ES-I3 (cell line): Measurements from ENCODE around the gene ATPAF2.

Experiments
- H3K36me3 ChIP-seq: 2 replicates; pipeline ENCODE4 v1.6.1; 2013; ENCODE audit warnings: mild to moderate bottlenecking, low read length, control low read depth, moderate library complexity; ENCODE audit not compliant: insufficient read depth
- H3K4me1 ChIP-seq: 2 replicates; pipeline ENCODE4 v1.6.1; 2013; ENCODE audit warnings: mild to moderate bottlenecking, control low read depth, low read length; ENCODE audit not compliant: insufficient read depth
- H3K9ac ChIP-seq: 2 replicates; pipeline ENCODE4 v1.6.1; 2013; ENCODE audit warnings: low read depth, mild to moderate bottlenecking, low read length, moderate library complexity
- H3K9me3 ChIP-seq: 2 replicates; pipeline ENCODE4 v1.6.1; 2013; ENCODE audit warnings: mild to moderate bottlenecking, low read length, moderate library complexity; ENCODE audit not compliant: control insufficient read depth, insufficient read depth

Gene ATPAF2

DNA sequence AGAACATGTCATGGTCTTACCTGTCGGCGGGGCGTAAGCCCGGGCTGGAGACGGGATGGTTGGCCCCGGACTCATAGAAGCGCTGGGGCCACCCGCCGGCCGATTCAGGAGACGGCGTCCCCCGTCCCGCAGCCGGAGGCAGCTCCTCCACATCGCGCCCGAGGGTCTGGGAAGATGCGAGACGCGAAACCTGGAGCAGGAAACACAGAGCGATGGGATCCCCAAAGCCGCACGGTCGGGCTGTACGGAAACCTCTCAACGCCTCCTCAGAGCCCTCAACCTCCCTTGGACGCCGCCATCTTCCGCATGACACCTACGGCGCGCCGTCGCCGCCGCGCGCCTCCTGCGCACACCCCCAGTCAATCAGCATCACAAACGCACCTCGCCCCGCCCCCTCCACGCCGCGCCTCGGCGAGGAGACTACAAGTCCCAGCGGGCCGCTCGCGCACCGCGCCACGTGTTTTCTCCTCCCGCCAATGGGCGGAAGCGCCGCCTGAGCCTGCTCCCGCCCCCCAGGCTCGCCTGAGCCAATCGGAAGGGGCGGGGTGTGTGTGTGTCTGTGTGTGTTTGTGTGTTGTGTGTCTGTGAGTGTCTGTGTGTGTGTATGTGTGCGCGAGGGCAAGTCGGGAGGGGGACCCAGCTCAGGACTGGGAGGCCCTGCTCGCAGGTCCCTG is at the start of gene ATPAF2, which contains the start of gene GID4:
Gene ATPAF2, minus strand, starts transcription at position 308 of the 674 bp plus-strand sequence. Its CDS starts 155 bp downstream, at position 153.
Gene GID4, plus strand, starts transcription at position 548 of the 674 bp plus-strand sequence. Its CDS starts 57 bp downstream, at position 605.
- Histone ChIP-seq H3K36me3 (no peaks in the 10 kb centered on the region), H3K9ac (peak within 1 kb of the TSS; percentile 95), H3K9me3 (no peaks in the 10 kb centered on the region), H3K4me1 (peaks cover 6% of the 10 kb centered on the region; the same call in 1 of the 2 replicates)

DNA sequence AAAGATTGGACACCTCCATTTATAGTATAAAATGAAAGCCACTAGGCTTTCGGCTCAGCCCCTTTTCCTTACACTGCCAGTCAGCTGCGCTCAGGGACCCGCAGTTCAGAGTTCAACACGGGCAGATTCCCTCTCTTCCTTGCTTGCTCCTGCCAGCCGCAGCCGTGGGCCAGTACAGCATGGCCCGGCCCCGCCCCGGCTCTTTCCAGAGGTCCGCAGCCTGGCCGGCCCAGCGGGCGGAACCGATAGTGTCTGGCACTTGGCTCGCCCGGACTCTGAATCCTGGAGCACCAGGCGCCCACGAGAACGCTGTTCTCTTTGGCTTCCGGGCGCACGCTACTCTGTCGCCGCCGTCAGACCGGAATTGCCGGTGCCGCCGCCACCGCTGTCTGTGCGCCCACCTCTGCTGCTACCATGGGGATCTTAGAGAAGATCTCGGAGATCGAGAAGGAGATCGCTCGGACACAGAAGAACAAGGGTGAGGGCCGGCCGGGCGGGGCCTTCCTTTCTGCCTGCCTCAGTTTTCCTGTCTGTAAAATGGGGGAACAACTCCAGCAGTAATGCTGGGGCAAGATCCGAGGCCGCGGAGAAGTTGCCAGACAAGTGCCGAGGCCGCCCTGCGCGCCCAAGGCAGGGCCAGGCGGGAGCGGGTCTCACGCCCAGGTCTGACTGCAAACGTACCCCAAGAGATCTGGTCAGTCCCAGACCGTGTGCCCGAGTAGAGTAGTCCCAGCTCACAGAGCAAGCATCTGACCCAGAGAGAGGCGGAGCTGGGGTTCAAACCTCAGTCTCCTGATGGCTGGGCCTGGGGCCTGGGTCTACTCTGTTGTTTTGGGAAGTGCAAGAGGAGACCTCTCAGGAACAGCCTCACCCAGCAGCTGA is 48.9 kb upstream of the ATPAF2 start, which contains the start of gene DRG2:
Gene DRG2, plus strand, starts transcription at position 339 of the 882 bp plus-strand sequence. Its CDS starts 76 bp downstream, at position 415.
- Histone ChIP-seq H3K9ac (peak within 1 kb of the TSS; percentile 98), H3K4me1 (peaks cover 6% of the 10 kb centered on the region; the same call in 1 of the 2 replicates), H3K36me3 (no peaks in the 10 kb centered on the region), H3K9me3 (no peaks in the 10 kb centered on the region)

- Histone ChIP-seq H3K9me3 (no peaks in the 10 kb centered on the region), H3K36me3 (no peaks in the 10 kb centered on the region), H3K4me1 (peaks cover 6% of the 10 kb centered on the region; the same call in 1 of the 2 replicates), H3K9ac (no peak overlapping the region)
These were observed 45.3 kb upstream of the ATPAF2 start for GRCh38 chr17:18084256-18084655.

- Histone ChIP-seq H3K9me3 (no peaks in the 10 kb centered on the region), H3K36me3 (no peaks in the 10 kb centered on the region), H3K4me1 (no peaks in the 10 kb centered on the region; the same call in 1 of the 2 replicates), H3K9ac (no peak overlapping the region)
These were observed 40.6 kb upstream of the ATPAF2 start for GRCh38 chr17:18079543-18079942.

DNA sequence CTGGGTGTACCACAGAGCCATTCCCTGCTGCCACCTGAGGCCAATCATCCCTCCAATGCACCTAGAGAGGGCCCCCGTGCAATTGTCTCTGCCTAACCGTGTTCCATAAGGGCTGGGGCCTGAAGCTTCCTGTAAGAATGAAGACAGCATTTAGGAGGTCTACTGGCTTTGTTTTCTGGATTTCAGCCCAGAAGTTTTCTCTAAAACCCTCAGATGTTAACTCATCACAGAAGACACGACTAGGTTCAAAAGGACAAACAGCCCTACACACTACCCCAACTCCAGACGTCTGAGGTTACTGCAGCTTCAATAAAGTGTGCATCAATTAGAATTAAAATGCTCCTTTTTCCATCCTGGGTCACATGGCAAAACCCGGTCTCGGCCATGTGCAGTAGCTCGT is 38.0 kb upstream of the ATPAF2 start:
- Histone ChIP-seq H3K4me1 (no peaks in the 10 kb centered on the region; the same call in 1 of the 2 replicates), H3K9me3 (no peaks in the 10 kb centered on the region), H3K9ac (no peak overlapping the region), H3K36me3 (no peaks in the 10 kb centered on the region)

DNA sequence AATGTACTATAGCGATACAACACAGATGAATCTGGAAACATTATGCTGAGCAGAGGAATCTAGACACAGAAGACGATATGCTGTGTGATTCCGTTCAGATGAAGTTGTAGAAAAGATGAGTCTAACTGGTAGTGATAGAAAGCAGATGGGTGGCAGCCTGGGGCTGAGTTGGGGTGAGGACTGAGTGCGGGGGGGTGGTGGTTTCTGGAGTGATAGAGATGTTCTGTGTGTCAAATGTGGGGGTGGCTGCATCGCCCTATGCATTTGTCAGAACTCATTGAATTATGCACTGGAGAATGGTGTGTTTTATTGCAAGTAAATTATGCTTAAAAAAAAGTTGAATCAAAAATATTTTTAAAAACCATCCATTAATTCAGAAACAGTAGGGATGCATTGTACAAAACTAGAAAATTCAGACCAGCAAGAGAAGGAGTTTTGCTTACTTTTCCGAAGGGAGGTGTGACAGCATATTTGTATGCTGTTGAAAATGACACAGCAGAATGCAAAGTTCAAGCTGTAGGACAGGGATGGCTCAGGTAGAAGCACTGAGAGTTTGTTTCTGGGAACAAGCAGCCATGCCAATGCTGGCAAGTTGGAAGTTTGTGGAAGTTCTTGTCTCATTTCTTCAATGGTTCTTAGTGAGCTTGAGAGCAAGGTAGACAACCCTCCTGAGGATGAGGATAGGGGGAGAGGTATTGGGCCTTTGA is 35.8 kb upstream of the ATPAF2 start:
- Histone ChIP-seq H3K36me3 (no peaks in the 10 kb centered on the region), H3K9me3 (no peaks in the 10 kb centered on the region), H3K9ac (no peak overlapping the region), H3K4me1 (peaks cover 5% of the 10 kb centered on the region; the same call in 1 of the 2 replicates)

- Histone ChIP-seq H3K9me3 (no peaks in the 10 kb centered on the region), H3K4me1 (peaks cover 5% of the 10 kb centered on the region), H3K9ac (no peak overlapping the region), H3K36me3 (no peaks in the 10 kb centered on the region)
These were observed 32.8 kb upstream of the ATPAF2 start for GRCh38 chr17:18071751-18072150.

- Histone ChIP-seq H3K9me3 (no peaks in the 10 kb centered on the region), H3K4me1 (peaks cover 5% of the 10 kb centered on the region), H3K36me3 (no peaks in the 10 kb centered on the region), H3K9ac (no peak overlapping the region)
These were observed 31.9 kb upstream of the ATPAF2 start for GRCh38 chr17:18070861-18071340.

GRCh38 chr17:18069101-18069500 is 30.1 kb upstream of the ATPAF2 start:
- peaks cover 5% of the 10 kb centered on the region for H3K4me1 ChIP-seq
- H3K9me3 ChIP-seq = no peaks in the 10 kb centered on the region

GRCh38 chr17:18066866-18067265 is 27.9 kb upstream of the ATPAF2 start:
- Histone ChIP-seq H3K9me3 (no peaks in the 10 kb centered on the region), H3K9ac (no peak overlapping the region), H3K4me1 (peaks cover 5% of the 10 kb centered on the region), H3K36me3 (no peaks in the 10 kb centered on the region)

More at GRCh38 chr17:18069101-18069500, 30.1 kb upstream of the ATPAF2 start:
- no peak overlapping the region for H3K9ac ChIP-seq
- no peaks in the 10 kb centered on the region for H3K36me3 ChIP-seq

DNA sequence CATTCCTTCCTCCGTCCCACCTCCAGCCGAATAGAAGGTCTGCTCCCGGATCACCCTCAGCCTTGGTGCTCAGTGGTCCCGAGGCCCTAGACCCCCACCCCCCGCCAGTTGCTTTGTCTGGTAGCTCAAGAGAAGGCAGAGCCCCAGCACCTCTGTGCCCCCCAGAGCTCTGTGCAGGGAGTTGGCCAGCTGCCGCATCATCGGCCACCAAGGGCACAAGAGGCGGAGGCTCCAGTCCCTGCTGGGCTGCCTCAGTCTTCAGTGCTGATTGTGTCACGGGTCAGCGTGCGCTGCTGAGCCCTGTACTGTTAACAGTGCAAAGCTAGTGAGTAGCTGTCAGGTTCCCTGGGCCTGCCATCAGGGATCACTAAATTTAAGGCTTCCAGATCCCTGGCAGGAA is 26.6 kb upstream of the ATPAF2 start:
- Histone ChIP-seq H3K9ac (no peak overlapping the region), H3K36me3 (no peaks in the 10 kb centered on the region; the same call in 1 of the 2 replicates), H3K4me1 (peaks cover 1% of the 10 kb centered on the region; the same call in 1 of the 2 replicates), H3K9me3 (no peaks in the 10 kb centered on the region)

- no peak overlapping the region for H3K9ac ChIP-seq
- H3K36me3 ChIP-seq = no peaks in the 10 kb centered on the region; the same call in 1 of the 2 replicates
- no peaks in the 10 kb centered on the region; the same call in 1 of the 2 replicates for H3K4me1 ChIP-seq
- no peaks in the 10 kb centered on the region for H3K9me3 ChIP-seq
These were observed 25.1 kb upstream of the ATPAF2 start for GRCh38 chr17:18064053-18064452.

DNA sequence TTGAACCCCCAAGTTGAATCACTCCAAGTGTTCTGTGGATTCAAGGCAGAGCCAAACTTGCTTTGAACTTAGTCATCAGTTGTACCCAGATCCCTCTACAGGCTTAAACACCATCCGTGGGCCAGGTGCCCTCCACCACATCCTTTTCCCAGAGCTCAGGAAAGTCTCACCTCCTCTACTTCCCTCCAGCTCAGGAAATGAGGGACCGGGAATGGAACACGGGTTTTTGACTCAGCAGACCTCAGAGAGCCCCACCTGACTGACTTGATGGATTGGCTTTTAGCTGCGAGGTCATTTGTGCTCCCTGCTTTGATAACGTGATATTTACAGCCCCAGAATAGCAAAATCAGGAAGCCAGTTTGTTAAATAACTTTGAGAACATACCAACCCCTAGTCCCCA is 20.3 kb upstream of the ATPAF2 start:
- peaks cover 3% of the 10 kb centered on the region; the same call in 1 of the 2 replicates for H3K36me3 ChIP-seq
- H3K9ac ChIP-seq = no peak overlapping the region

GRCh38 chr17:18056214-18056613 is 17.2 kb upstream of the ATPAF2 start:
- H3K9ac ChIP-seq = no peak overlapping the region
- H3K4me1 ChIP-seq = no peaks in the 10 kb centered on the region
- H3K9me3 ChIP-seq = no peaks in the 10 kb centered on the region
- peaks cover 3% of the 10 kb centered on the region for H3K36me3 ChIP-seq

More for the DNA sequence above, 20.3 kb upstream of the ATPAF2 start:
- H3K9me3 ChIP-seq = no peaks in the 10 kb centered on the region
- no peaks in the 10 kb centered on the region for H3K4me1 ChIP-seq
